ENCODE data around the gene LRRC58.

DNA sequence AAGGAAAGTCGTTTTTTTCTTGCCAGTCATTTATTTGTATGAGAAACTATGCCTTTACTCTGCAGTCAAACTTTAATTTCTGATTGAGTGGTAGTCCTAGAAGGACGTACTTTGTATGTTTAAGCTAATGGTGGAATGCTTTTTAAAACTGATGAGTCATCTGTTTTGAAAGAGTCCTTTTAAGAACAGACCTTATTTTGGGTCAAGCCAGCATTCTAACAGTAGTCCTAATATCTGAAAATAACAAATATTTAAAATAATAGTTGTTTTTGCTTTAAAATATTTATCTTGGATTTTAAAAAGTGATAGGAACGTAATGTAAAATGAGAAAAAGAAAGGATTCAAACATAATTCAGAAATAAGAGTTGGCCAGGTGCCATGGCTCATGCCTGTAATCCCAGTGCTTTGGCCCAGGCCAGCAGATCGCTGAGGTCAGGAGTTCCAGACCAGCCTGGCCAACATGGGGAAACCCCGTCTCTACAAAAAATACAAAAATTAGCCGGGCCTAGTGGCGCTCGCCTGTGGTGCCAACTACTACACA lies 1.3 kb upstream of the LRRC58 start:
- TF ChIP-seq, protein P1, sequence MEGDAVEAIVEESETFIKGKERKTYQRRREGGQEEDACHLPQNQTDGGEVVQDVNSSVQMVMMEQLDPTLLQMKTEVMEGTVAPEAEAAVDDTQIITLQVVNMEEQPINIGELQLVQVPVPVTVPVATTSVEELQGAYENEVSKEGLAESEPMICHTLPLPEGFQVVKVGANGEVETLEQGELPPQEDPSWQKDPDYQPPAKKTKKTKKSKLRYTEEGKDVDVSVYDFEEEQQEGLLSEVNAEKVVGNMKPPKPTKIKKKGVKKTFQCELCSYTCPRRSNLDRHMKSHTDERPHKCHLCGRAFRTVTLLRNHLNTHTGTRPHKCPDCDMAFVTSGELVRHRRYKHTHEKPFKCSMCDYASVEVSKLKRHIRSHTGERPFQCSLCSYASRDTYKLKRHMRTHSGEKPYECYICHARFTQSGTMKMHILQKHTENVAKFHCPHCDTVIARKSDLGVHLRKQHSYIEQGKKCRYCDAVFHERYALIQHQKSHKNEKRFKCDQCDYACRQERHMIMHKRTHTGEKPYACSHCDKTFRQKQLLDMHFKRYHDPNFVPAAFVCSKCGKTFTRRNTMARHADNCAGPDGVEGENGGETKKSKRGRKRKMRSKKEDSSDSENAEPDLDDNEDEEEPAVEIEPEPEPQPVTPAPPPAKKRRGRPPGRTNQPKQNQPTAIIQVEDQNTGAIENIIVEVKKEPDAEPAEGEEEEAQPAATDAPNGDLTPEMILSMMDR (IDR thresholded peaks at IDR 0.05): no peak
- TF ChIP-seq POLR2A (IDR thresholded peaks at IDR 0.05) (no peak), POLR2AphosphoS5 (IDR thresholded peaks at IDR 0.05) (no peak)
